Embryonic facial prominence (tissue), 1 donor: Measurements from ENCODE around the gene PWWP2B.

Experiments
- DNase-seq: peaks from one replicate; pipeline ENCODE4 v3.0.0-alpha.2; 2016; ENCODE audit errors: extremely low spot score

The PWWP2B gene

GRCh38 chr10:132458071-132458585 lies 61.1 kb downstream of the PWWP2B start:
- no peak for DNase-seq

GRCh38 chr10:132458586-132459300 lies 61.7 kb downstream of the PWWP2B start:
- no peak for DNase-seq

GRCh38 chr10:132459301-132460003 lies 62.5 kb downstream of the PWWP2B start:
- DNase-seq = no peak

GRCh38 chr10:132460071-132460470 lies 63.1 kb downstream of the PWWP2B start:
- DNase-seq = no peak

- no peak for DNase-seq
These were observed 63.7 kb downstream of the PWWP2B start for GRCh38 chr10:132460691-132461090.

GRCh38 chr10:132461103-132461682 lies 64.2 kb downstream of the PWWP2B start:
- DNase-seq = no peak

- no peak for DNase-seq
These were observed 64.8 kb downstream of the PWWP2B start for GRCh38 chr10:132461683-132462231.

DNA sequence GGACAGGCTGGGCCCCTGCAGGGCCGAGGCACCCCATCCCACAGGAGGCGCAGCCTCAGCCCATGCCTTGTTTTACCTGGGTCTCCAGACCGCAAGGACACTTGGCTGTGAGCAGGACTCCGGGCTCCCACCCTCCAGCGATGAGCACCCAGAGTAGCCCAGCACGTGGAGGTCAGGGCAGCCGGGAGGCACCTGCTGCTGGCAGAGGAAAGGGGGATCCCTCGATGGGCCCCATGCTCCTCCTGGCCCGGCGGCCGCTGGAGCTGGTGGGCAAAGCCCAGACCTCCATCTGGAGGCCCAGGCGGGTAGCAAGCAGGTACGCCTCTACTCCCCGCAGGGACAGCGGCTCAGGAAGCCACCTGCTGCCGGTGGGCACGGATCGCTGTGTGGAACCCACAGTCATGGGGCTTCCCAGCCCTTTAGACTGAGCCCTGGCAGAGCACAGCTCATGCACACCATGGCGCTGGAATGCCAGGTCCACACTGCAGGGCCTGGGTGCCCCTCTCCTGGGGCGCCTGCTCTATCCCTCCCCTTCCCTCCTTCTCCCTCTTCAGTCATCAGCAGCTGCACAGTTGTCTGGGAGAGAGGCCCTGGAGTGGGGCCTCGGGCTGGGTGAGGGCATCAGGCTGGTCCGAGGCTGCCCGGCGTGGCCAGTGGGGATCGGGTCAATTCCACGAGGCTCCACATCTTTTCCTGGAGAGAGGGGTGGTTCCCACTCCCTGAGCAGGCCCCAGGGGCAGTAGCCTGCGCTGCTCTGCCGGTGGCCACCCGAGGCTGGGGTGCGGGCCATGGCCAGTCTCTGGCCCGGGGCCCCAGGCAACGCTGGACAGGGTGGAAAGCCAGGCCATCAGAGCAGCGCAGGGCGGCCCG lies 65.7 kb downstream of the PWWP2B start:
- DNase-seq = no peak

DNA sequence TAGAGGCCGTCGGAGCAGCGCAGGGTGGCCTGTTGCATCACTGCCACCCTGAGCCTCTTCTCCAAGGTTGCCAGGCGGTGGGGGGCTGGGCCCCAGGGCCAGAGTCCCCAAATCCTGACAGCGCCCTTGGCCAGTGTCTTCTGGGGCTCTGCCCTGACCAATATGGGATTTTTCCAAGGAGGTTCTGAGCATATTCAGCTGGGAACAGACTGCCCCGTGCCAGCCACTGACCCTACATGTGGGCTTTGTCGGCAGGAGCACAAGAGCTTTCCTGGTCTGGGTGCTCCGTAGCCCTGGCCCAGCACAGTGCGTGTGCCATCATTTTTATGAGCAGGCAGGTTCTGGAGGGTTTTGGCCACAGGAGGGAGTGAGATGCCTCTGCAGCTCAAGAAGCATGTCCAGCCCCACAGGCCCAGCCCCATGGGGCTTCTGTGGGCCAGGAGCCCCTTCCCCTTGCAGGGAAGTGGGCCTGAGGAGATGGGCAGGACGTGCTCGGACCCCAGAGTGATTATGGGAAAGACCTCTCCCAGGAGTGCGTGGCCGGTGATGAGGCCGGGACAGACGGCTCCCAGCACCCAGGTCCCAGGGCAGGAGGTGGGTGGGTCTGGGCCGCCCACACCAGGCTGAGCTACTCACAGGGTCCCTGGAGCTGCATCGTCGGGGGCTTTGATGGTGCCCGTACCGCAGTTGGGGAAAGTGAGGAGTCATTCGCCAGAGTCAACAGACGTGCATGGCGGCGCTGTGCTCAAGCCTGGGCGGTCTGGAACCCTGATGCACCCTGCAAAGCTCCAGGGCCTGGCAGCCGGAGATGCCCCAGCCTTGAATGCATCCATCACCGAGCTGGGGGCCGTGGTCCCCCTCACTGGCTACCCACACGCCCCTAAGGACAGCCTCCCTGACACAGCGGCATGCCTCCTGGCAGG lies 66.6 kb downstream of the PWWP2B start:
- no peak for DNase-seq

DNA sequence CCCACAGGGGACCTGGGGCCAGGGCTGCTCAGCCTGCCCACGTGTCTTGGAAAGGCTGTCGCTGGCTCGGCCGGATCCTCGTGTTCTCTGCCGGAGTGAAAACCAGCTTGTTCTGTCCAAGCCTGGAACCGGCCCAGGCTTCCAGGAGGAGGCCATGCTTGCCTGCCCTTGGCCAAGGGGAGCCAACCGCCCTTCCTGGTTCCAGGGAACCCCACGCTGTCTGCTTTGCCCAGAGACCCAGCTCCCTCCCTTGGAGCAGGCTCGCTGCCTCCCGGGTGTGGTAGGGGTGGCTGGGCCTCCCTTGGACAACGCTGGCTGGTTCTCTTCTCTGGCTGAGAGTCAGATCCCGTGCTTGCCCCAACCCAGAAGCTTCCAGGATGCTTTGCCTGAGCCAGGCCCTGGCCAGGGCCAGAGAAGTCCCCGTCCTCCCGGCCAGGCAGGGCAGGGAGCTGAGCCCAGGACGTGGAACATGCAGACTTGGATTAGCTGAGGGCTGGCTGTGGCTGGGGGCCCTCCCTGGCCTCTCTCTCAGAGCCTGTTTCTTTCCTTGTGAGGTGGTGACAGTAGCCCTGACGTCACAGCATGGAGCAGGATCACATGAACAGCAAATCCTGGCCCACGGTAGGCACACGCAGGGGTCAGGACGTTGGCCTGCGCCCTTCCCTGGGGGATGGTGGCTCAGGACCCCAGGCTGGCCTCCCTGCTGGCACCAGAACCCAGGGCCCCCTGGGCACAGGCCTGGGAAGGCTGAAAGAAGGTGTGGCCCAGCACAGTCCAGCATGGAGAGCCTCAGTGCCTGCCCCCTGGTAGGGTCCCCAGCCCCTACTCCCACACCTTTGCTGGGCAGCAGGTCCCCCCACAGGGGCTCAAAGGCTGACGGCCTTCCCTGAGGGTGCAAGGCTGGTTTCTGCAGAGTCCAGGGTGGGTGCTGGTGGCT lies 67.5 kb downstream of the PWWP2B start:
- no peak for DNase-seq

- DNase-seq = no peak
These were observed 68.3 kb downstream of the PWWP2B start for GRCh38 chr10:132465193-132465888.

GRCh38 chr10:132465889-132466519 lies 69.0 kb downstream of the PWWP2B start:
- DNase-seq = no peak

DNA sequence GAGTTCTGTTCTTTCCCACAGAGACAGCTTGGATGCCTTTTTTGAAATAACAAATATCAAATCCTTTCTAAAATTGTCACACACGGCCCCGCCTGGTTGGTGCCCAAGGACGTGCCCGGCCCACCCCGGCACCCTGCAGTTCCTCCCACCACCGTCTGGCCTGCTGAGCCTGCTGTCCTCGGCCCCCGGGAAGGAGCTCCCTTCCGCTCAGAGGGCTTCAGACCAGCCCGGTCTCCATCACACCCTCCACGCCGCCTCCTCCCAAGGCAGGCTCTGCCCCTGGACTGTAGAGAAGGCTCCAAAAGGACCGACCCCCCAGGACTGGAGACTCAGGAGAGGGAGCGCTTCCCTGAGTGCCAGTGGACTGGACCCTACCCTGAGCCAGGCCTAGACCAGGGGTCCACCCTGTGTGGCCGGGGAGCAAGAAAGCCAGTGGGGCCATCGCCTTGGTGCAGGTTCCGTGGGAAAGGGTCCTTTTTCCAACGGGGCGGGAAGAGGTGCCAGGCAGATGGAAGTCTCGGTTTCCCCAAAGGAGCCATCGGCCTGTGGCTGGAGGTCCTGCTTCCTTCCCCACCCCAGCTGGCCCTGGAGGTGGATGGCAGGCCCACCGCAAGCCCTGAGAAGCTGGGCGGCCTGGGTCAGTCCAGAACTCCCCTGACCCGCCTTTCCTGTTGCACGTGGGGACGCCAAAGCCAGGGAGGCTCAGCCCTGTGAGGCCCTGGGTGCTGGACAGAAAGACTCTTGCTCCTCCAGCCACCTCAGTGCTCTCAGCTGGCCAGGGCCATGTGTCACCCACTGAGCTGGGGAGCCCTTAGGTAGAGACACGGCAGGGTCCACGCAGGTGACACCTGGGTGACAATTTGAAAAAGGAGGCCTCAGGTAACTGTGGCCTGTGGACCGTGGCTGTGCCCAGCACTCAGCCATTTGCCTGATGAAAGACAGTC lies 69.8 kb downstream of the PWWP2B start:
- no peak for DNase-seq
